Thyroid gland (tissue), 4 donors: Measurements from ENCODE around the gene SLC2A13. TPM values are rescaled to one million over a fixed set of nuclear protein-coding genes. Genes with fewer than 3 reads are reported as not detected.
A peak's percentile ranks its signal among the peaks of the same experiment; 100 is the strongest.

Experiments used
- DNase-seq, 2 donors: peaks; one replicate each; pipeline ENCODE4 v3.0.0-alpha.2; 2019
- H3K27ac ChIP-seq, 3 donors: fragments of 200-600 bp; sonication (generic); 1 replicate in 2 of 3; 2 replicates in 1 of 3; pipeline ENCODE4 v1.5.1; 2016 to 2019; ENCODE audit warnings: mild to moderate bottlenecking in 1 of 3, moderate library complexity in 1 of 3
- H3K27me3 ChIP-seq: fragments of 200-600 bp; sonication (generic); one replicate; pipeline ENCODE4 v1.5.1; 2019
- H3K36me3 ChIP-seq, 2 donors: fragments of 200-600 bp; sonication (generic); one replicate each; pipeline ENCODE4 v1.5.1; 2016 to 2019
- H3K4me1 ChIP-seq, 2 donors: fragments of 200-600 bp; sonication (generic); one replicate each; pipeline ENCODE4 v1.5.1; 2017 to 2019
- H3K4me3 ChIP-seq, 3 donors: fragments of 200-600 bp; sonication (generic); replicated peaks in 1 of 3; 1 replicate in 2 of 3; 2 replicates in 1 of 3; pipeline ENCODE4 v1.5.1; 2016; ENCODE audit warnings: mild to moderate bottlenecking in 1 of 3
- H3K9me3 ChIP-seq: fragments of 200-600 bp; sonication (generic); one replicate; pipeline ENCODE4 v1.5.1; 2017
- POLR2A ChIP-seq, 2 donors: fragments of 450-650 bp; IDR thresholded peaks; one replicate each; pipeline ENCODE4 v1.6.1; 2017; ENCODE audit warnings: antibody characterized with exemption in 2 of 2, mild to moderate bottlenecking in 2 of 2, moderate library complexity in 1 of 2
- WGBS, 2 donors: methylation state at CpG; one replicate each; pipeline ENCODE4 v1.1.5; 2017; 5-methylcytosine and 5-hydroxymethylcytosine counted together
- intact Hi-C: fragments of 100-400 bp; cut with DNase I; formaldehyde crosslinking; loops from one replicate; pipeline ENCODE4 v1.15.1; 2023
- total RNA-seq, 4 donors: library from RNA; depleted of rRNA; stranded (reverse); fragments of >200 nt; gene quantifications; one replicate each; pipeline ENCODE4 v1.2.3, GENCODE V29; 2016
- TF ChIP-seq, protein P1 (sequence below), 6 experiments: fragments of 200-600 bp in 3 of 6; fragments of 450-650 bp in 3 of 6; sonication (generic) in 3 of 6; IDR thresholded peaks; one replicate each; pipeline ENCODE4 v1.5.1; 2016 to 2019; ENCODE audit warnings: antibody characterized with exemption in 6 of 6, mild to moderate bottlenecking in 2 of 6, inconsistent platforms in 1 of 6, moderate library complexity in 1 of 6

SLC2A13 gene
- total RNA-seq, 4 donors from 2014 or later, result 9.8 to 21.3 (median 10.0) TPM

DNA sequence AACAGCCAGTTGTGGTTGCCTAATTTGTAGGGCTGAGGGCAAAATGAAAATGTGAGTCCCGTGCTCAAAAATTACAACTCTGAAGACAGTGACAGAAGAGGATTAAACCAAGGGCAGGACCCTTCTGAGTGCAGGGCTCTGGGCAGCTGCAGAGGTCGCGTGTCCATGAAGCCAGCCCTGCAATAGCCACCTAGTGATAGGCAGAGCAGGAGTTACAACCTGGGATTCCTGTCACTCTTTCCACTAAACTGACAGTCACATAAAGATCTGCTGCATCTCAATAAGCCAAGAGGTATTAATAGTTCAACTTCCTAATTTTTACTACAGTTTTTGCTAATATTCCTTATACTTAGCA is 94.1 kb downstream of the SLC2A13 start:
- Histone ChIP-seq H3K4me3 (no peak overlapping the region), H3K27me3 (no peaks in the 10 kb centered on the region), H3K27ac (no peak overlapping the region), H3K4me1 (no peaks in the 10 kb centered on the region), H3K9me3 (no peaks in the 10 kb centered on the region), H3K36me3 (no peaks in the 10 kb centered on the region)
- 81 to 87% methylated on average over 3 of the region's 3 CpGs for WGBS, 2 donors
- intact Hi-C loops, result loop anchor here (5.0 kb wide), 1 partner anchor 96 kb away; the partner anchor contains the start of gene SLC2A13
- no peak for DNase-seq
- TF ChIP-seq, protein P1, sequence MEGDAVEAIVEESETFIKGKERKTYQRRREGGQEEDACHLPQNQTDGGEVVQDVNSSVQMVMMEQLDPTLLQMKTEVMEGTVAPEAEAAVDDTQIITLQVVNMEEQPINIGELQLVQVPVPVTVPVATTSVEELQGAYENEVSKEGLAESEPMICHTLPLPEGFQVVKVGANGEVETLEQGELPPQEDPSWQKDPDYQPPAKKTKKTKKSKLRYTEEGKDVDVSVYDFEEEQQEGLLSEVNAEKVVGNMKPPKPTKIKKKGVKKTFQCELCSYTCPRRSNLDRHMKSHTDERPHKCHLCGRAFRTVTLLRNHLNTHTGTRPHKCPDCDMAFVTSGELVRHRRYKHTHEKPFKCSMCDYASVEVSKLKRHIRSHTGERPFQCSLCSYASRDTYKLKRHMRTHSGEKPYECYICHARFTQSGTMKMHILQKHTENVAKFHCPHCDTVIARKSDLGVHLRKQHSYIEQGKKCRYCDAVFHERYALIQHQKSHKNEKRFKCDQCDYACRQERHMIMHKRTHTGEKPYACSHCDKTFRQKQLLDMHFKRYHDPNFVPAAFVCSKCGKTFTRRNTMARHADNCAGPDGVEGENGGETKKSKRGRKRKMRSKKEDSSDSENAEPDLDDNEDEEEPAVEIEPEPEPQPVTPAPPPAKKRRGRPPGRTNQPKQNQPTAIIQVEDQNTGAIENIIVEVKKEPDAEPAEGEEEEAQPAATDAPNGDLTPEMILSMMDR (IDR thresholded peaks at IDR 0.05), result no peak
- no peak for TF ChIP-seq POLR2A (IDR thresholded peaks at IDR 0.05)

DNA sequence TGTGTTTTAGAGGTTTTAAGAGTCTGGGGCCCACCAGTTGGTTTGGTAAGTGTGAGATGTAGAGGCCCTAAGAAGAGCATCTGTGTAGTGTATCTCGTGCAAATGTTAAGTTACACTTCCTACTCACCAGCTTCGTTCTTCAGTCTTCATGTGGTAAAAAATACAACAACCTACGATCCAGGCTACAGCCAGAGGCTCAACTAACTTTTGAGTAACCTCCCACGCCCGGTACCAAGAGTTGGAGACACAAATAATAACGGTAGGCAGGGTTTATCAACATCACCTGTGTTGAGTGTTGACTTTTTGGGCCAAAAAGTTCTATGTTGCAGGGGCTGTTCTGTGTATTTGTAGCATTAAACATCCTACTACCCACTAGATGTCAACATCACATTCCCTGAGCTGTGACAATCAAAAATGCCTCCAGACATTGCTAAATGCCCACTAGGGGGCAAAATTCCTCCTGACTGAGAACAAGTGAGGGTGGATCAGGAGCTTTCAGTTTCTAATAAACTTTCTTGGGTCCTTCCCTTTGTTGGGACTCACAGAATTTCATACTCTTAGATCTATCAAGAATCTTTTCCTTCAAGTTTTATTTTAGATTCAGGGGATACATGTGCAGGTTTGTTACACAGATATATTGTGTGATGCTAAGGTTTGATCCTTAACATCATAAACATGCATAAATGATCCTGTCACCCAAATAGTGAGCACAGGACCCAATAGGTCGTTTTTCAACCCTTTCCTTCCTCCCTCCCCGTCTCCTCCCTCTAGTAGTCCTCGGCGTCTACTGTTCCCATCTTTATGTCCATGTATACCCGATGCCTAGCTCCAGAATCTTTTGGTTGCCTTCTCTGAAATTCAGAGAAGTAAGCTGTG is 94.7 kb downstream of the SLC2A13 start:
- peak; percentile 30 to 33 for DNase-seq
- WGBS, 2 donors, result 62 to 65% methylated on average over 11 of the region's 11 CpGs
- Histone ChIP-seq H3K27me3 (no peaks in the 10 kb centered on the region), H3K4me3 (no peak overlapping the region), H3K9me3 (no peaks in the 10 kb centered on the region), H3K36me3 (no peaks in the 10 kb centered on the region), H3K27ac (no peak overlapping the region), H3K4me1 (no peaks in the 10 kb centered on the region)
- TF ChIP-seq, protein P1 (IDR thresholded peaks at IDR 0.05), result peak; percentile 35 to 75 (median 56)
- no peak for TF ChIP-seq POLR2A (IDR thresholded peaks at IDR 0.05)
- intact Hi-C loops, result loop anchor here (5.0 kb wide), 1 partner anchor 96 kb away; the partner anchor contains the start of gene SLC2A13

DNA sequence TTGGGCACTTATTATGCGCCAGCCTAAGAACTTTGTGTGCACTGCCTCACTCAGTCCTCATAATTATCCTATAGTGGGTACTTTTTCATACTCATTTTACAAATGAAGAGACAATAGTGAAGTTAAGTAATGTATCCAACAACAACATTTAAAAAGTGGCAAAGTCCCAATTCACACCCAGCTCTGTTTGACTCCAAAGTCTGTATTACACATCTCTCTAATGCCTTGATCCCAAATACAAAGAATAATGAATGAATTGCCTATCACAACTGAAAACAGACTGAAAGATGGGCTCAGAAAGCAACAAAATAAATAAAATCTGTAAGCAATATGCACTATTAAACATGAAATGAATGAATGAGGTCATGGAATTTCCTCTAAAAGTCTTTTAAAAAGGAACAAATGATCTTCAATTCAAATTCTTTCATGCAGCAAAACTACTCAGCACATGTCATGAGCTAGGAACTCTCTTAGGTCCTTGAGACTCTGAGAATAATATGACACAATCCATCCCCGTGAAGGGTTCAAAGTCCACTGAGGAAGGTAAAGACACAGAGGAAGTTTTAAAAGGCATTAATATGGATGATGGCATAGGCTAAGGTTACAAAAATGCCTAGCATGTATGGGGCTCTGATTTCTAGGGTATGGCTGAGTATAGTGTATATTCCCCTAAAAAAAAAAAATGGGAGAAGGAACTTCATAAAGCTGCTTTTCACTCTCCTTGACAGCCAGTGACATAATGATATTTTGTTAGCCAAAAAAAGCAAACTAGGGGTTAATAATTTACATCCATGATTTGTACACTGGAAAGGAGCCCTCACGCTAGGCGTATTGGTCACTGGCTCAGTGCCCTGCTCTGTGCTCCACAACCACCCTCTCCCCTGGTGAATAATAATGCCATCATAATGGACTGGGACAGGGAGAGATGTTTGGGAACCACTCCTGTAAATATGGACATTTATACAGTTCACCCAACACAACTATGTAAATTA is 103.4 kb downstream of the SLC2A13 start:
- Histone ChIP-seq H3K27ac (no peak overlapping the region), H3K27me3 (no peaks in the 10 kb centered on the region), H3K36me3 (no peaks in the 10 kb centered on the region), H3K9me3 (no peaks in the 10 kb centered on the region), H3K4me1 (no peaks in the 10 kb centered on the region), H3K4me3 (no peak overlapping the region)
- DNase-seq, result no peak
- intact Hi-C loops, result no loop called here
- TF ChIP-seq POLR2A (IDR thresholded peaks at IDR 0.05), result no peak
- WGBS, 2 donors, result 84% methylated on average over 4 of the region's 4 CpGs

DNA sequence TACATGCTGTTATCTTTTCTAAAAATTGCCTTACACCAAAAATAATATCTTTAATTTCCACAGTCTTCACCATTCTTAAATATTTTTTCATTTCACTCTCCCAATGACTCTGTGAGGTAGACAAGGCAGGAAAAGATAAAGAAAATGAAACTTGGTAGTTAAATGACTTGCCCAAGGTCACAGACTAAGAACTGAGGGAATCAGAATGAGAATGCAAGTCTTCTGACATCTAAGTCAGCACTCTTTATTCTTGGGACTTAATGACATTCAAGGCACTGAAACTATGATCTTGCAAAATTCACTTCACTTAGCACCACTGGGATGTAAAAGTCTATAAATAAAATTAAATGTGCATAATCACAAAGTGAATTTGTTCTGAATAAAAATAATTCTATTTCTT is 104.5 kb downstream of the SLC2A13 start:
- Histone ChIP-seq H3K36me3 (no peaks in the 10 kb centered on the region), H3K9me3 (no peaks in the 10 kb centered on the region), H3K4me1 (no peaks in the 10 kb centered on the region), H3K4me3 (no peak overlapping the region), H3K27ac (no peak overlapping the region), H3K27me3 (no peaks in the 10 kb centered on the region)
- no peak for DNase-seq
- intact Hi-C loops, result no loop called here
- TF ChIP-seq POLR2A (IDR thresholded peaks at IDR 0.05), result no peak
- TF ChIP-seq, protein P1 (IDR thresholded peaks at IDR 0.05), result no peak

DNA sequence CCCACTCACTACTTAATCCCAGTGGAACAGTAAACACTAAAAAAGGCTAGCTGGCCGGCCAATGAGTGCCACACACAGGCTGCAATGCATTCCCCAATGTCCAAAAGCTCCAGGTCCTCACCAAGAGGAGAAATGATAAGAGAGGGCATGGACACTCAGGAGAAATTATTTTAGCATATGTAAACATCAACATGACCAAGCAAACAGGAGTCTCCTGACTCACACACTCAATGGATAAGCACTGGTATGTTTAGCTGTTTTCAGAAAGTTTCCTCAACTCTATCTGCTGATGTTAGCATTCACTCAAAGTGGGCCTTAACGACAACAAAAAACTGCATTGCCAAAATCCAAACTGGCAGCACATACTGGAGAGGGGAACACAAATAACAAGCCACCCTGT is 105.0 kb downstream of the SLC2A13 start:
- H3K36me3 ChIP-seq, result no peaks in the 10 kb centered on the region
- no peaks in the 10 kb centered on the region for H3K9me3 ChIP-seq
- no peak overlapping the region for H3K27ac ChIP-seq
- intact Hi-C loops, result no loop called here
- no peaks in the 10 kb centered on the region for H3K4me1 ChIP-seq
- 85 to 94% methylated on average over 2 of the region's 2 CpGs for WGBS, 2 donors
- H3K27me3 ChIP-seq, result no peaks in the 10 kb centered on the region
- TF ChIP-seq, protein P1 (IDR thresholded peaks at IDR 0.05), result no peak
- no peak overlapping the region for H3K4me3 ChIP-seq
- no peak for DNase-seq
